GM10248 (cell line): ENCODE data around the gene IFIT3.

Source experiments
- CTCF ChIA-PET: fragments of 300-600 bp; sonication (Branson Sonifier 250); formaldehyde crosslinking; extraction: SDS; loops from one replicate; lab custom pipeline; 2021; ENCODE audit warnings: antibody characterized with exemption; lab: Yijun Ruan, JAX
- POLR2A ChIA-PET: fragments of 350-650 bp; sonication (Branson Sonifier 250); formaldehyde crosslinking; extraction: SDS; loops from one replicate; lab custom pipeline; 2020; ENCODE audit warnings: antibody characterized with exemption; lab: Yijun Ruan, JAX
- DNase-seq: peaks from one replicate; pipeline ENCODE4 v3.0.0; 2012; ENCODE audit errors: extremely low spot score
- TF ChIP-seq, protein P1 (sequence below): IDR thresholded peaks from 2 replicates; pipeline ENCODE4 v1.5.1; 2012; ENCODE audit warnings: mild to moderate bottlenecking, low read depth; ENCODE audit errors: extremely low read depth, missing control alignments, control extremely low read depth

IFIT3 gene

DNA sequence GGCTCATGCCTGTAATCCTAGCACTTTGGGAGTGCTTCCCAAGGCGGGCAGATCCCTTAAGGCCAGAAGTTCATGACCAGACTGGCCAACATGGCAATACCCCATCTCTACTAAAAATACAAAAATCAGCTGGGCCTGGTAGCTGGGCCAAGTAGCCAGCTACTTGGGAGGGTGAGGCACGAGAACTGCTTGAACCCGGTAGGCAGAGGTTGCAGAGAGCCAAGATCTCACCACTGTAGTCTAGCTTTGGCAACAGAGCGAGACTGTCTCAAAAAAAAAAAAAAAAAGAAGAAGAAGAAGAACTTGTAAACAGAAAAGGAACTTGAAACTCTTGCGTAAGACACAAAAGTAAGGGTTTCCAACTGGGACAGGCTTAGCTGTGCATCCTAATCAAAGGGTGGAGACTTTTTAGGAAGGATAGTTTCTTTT, 31.6 kb upstream of the IFIT3 start:
- ChIA-PET POLR2A (interaction anchor here (0.6 kb wide), 1 partner anchor 36 kb away, joined by 4 read pairs; no protein-coding TSS in a partner anchor), CTCF (interaction anchor here (0.9 to 1.4 kb wide), 4 partner anchors 9 to 73 kb away, joined by 3 to 4 read pairs (median 3); no protein-coding TSS in a partner anchor)
- no peak for DNase-seq

DNA sequence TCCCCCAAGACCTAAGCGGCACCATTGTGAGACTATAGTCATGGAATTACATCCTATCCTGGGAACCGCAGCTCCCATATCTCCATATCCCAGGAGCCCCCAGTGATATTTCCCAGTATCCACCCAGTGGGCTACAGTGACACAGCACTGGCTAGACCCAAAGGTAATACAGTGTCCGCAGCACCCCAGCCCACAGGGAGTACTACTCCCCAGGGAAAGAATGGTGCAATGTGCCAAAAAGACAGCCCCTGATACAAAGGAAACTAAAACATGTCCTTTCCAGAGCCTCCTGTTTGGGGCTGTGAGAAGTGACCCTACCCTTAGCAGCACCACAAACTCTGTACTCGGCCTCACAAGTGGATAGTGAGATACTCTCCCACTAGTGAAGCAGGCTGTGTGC, 30.4 kb upstream of the IFIT3 start:
- TF ChIP-seq, protein P1, sequence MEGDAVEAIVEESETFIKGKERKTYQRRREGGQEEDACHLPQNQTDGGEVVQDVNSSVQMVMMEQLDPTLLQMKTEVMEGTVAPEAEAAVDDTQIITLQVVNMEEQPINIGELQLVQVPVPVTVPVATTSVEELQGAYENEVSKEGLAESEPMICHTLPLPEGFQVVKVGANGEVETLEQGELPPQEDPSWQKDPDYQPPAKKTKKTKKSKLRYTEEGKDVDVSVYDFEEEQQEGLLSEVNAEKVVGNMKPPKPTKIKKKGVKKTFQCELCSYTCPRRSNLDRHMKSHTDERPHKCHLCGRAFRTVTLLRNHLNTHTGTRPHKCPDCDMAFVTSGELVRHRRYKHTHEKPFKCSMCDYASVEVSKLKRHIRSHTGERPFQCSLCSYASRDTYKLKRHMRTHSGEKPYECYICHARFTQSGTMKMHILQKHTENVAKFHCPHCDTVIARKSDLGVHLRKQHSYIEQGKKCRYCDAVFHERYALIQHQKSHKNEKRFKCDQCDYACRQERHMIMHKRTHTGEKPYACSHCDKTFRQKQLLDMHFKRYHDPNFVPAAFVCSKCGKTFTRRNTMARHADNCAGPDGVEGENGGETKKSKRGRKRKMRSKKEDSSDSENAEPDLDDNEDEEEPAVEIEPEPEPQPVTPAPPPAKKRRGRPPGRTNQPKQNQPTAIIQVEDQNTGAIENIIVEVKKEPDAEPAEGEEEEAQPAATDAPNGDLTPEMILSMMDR, result no peak
- DNase-seq, result no peak
- ChIA-PET POLR2A (no interaction called here), CTCF (interaction anchor here (1.4 kb wide), 1 partner anchor 53 kb away, joined by 3 read pairs; no protein-coding TSS in a partner anchor)

More for the DNA sequence above, 31.6 kb upstream of the IFIT3 start:
- TF ChIP-seq, protein P1, result no peak

DNA sequence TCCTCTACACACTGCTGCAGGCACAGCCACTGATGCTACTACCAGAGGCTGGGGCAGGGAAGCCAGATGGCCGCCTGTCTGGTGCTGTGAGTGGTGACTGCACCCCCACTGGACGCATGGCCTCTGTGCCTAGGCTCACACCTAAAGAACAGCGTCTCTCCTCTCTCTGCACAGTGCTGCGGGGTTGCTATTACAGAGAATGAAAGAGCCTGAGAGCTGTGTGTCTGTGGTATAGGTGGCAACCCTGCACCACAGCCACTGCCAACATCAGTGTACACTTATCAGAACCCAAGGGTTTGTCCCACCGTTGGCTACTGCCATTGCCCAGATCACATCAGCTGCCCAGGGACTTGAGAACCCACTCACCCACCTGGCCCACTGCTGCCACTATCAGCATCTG, 30.0 kb upstream of the IFIT3 start:
- ChIA-PET CTCF (interaction anchor here (1.4 kb wide), 1 partner anchor 53 kb away, joined by 3 read pairs; no protein-coding TSS in a partner anchor), POLR2A (no interaction called here)
- DNase-seq, result no peak
- TF ChIP-seq, protein P1, result no peak

DNA sequence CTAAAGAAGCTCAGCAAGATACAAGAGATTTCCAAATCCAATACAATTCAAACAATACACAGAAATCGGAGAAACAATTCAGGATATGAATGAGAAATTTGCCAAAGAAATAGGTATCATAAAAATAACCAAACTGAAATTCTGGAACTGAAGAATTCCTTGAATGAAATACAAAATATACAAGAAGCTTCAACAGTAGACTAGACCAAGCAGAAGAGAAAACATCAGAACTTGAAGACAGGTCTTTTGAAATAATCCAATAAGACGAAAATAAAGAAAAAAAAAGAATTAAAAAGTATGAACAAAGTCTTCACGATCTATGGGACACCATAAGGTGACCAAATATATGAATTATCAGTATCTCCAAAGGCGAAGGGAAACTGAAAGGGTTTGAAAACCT, 28.8 kb upstream of the IFIT3 start:
- ChIA-PET POLR2A (no interaction called here), CTCF (interaction anchor here (1.0 kb wide), 2 partner anchors 11 to 70 kb away, joined by 3 to 5 read pairs; no protein-coding TSS in a partner anchor)
- no peak for DNase-seq
- TF ChIP-seq, protein P1, result no peak

DNA sequence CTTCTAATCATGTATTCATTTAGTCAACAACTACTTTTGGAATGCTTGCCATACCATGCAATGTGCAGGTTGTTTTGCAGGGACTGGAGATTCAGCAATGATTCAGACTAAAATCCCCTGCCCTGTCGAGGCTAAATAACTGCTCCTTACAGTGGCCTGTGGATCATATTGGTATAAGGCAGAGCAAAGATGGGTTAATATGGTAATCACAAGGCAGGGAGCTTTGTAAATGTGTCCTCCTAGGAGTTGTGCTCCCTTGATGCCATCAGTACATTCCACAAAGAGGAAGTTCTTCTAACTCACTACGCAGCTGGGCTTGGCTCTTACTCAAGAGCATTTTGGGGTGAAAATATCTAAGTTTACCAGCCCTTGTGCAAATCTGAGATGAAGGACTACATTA, 26.6 kb upstream of the IFIT3 start:
- ChIA-PET POLR2A (no interaction called here), CTCF (interaction anchor here (1.1 to 1.7 kb wide), 5 partner anchors 9 to 465 kb away, joined by 3 to 6 read pairs (median 4); no protein-coding TSS in a partner anchor)
- TF ChIP-seq, protein P1, result no peak
- DNase-seq, result no peak

DNA sequence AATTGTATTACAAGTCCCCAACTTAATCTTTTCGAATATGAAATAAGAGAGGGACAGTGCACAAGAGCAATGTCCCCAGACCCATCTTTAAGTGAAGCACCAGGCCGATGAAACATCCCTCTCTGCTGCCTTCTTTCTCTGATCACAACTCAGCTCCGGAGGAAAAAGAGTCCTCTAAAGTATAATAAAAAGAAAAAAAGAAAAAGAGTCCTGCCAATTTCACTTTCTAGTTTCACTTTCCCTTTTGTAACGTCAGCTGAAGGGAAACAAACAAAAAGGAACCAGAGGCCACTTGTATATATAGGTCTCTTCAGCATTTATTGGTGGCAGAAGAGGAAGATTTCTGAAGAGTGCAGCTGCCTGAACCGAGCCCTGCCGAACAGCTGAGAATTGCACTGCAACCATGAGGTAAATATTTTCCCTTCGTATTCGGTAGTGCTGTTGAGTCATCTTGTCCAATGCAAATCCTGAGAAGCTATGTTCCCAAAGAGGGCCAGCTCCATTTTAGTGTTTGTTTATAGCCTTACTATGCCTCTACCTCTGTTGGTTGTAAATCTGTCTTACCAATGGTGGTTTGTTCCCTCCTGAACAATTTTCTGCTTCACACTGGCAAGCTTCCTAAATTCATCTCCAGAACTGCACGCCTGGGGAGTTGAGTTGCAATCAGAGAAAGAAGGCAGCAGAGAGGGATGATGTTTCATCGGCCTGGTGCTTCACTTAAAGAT, 25.9 kb upstream of the IFIT3 start, which contains the start of gene IFIT2:
TSS of gene IFIT2 (plus strand) at position 326 of the 725 bp plus-strand sequence. CDS start at position 404, 78 bp downstream.
- ChIA-PET POLR2A (interaction anchor here (0.7 to 0.8 kb wide), 2 partner anchors 30 to 66 kb away, joined by 3 to 4 read pairs; no protein-coding TSS in a partner anchor), CTCF (interaction anchor here (1.1 to 2.2 kb wide), 10 partner anchors 8 to 466 kb away, joined by 3 to 6 read pairs (median 4); no protein-coding TSS in a partner anchor)
- TF ChIP-seq, protein P1, result no peak
- peak; percentile 59 for DNase-seq
